WTC11 (cell line): Measurements from ENCODE around the gene CACNA2D3.

Source experiments
- CTCF ChIP-seq: fragments of 200-600 bp; IDR thresholded peaks from 2 replicates; pipeline ENCODE4 v1.8.0; 2022; ENCODE audit warnings: antibody characterized with exemption
- GRHL2 ChIP-seq: fragments of 250-450 bp; sonication (Bioruptor Pico); IDR thresholded peaks from 2 replicates; pipeline ENCODE4 v1.8.0; 2022; ENCODE audit warnings: mild to moderate bottlenecking, moderate library complexity; ENCODE audit not compliant: insufficient replicate concordance, severe bottlenecking
- JUN ChIP-seq: sonication (generic); formaldehyde crosslinking; IDR thresholded peaks from 2 replicates; pipeline ENCODE4 v1.8.0; 2023; ENCODE audit warnings: mild to moderate bottlenecking, missing genetic modification reagents
- MAX ChIP-seq: sonication (generic); formaldehyde crosslinking; IDR thresholded peaks from 2 replicates; pipeline ENCODE4 v1.8.0; 2022; ENCODE audit warnings: mild to moderate bottlenecking, missing genetic modification reagents
- MYBL2 ChIP-seq: sonication (generic); formaldehyde crosslinking; IDR thresholded peaks from 2 replicates; pipeline ENCODE4 v1.8.1; 2023; ENCODE audit warnings: mild to moderate bottlenecking, moderate library complexity, missing genetic modification reagents
- SMAD3 ChIP-seq: sonication (generic); formaldehyde crosslinking; IDR thresholded peaks from 2 replicates; pipeline ENCODE4 v1.8.0; 2022; ENCODE audit warnings: missing genetic modification reagents, mild to moderate bottlenecking, borderline replicate concordance
- TEAD1 ChIP-seq: sonication (generic); formaldehyde crosslinking; IDR thresholded peaks from 2 replicates; pipeline ENCODE4 v1.8.0; 2022; ENCODE audit warnings: mild to moderate bottlenecking, missing genetic modification reagents

GRCh38 chr3:54888873-54889272 lies 766.5 kb downstream of the CACNA2D3 start:
- no peak for TF ChIP-seq JUN (CRISPR knock-in tag)
- no peak for TF ChIP-seq MAX
- no peak for TF ChIP-seq CTCF
- TF ChIP-seq SMAD3 (CRISPR knock-in tag) = no peak
- TF ChIP-seq TEAD1 (CRISPR knock-in tag) = no peak
- TF ChIP-seq GRHL2 (CRISPR knock-in tag) = no peak
- TF ChIP-seq MYBL2 (CRISPR knock-in tag) = no peak
